Natural killer cell (primary cell): ENCODE results near the gene FBXL7. TPM values are rescaled to one million over a fixed set of nuclear protein-coding genes. Genes with fewer than 3 reads are reported as not detected.
"Not testable (repeated sequence)": the region's sequence is repeated elsewhere in the genome, so short reads cannot be mapped to it uniquely, and the experiment has no call there.

Experiments used
- ATAC-seq, 3 donors: fragments of 150-1000 bp in 2 of 3; fragments of 200-7000 bp in 1 of 3; cut with Tn5 transposase; 1 replicate in 1 of 3; 2 replicates in 2 of 3; pipeline ENCODE4 v1.10.0; 2021; ENCODE audit warnings: mild to moderate bottlenecking in 2 of 3, moderate library complexity in 2 of 3
- DNase-seq, 2 donors: peaks; one replicate each; pipeline versions ENCODE4 v3.0.0 to v3.0.0-alpha.2; 2013 to 2021; ENCODE audit warnings: mixed read lengths in 1 of 2
- H3K27ac ChIP-seq: one replicate; pipeline ENCODE4 v1.5.1; 2013; ENCODE audit warnings: mild to moderate bottlenecking, low read length
- H3K27me3 ChIP-seq: one replicate; pipeline ENCODE4 v1.6.1; 2013; ENCODE audit warnings: low read length; ENCODE audit not compliant: control insufficient read depth, insufficient read depth
- H3K36me3 ChIP-seq: one replicate; pipeline ENCODE4 v1.6.1; 2013; ENCODE audit warnings: low read length; ENCODE audit not compliant: control insufficient read depth, insufficient read depth
- H3K4me1 ChIP-seq: one replicate; pipeline ENCODE4 v1.6.1; 2013; ENCODE audit warnings: low read length; ENCODE audit not compliant: control insufficient read depth, insufficient read depth
- H3K4me3 ChIP-seq: one replicate; pipeline ENCODE4 v1.5.1; 2013; ENCODE audit warnings: low read length
- H3K9me3 ChIP-seq: one replicate; pipeline ENCODE4 v1.6.1; 2013; ENCODE audit warnings: low read length; ENCODE audit not compliant: control insufficient read depth, insufficient read depth
- H3K27ac Mint-ChIP-seq, 2 donors: one replicate each; pipeline ENCODE4 v1.8.0; 2022; ENCODE audit warnings: mild to moderate bottlenecking in 2 of 2, mixed read lengths in 2 of 2, moderate library complexity in 1 of 2
- H3K27me3 Mint-ChIP-seq, 2 donors: one replicate each; pipeline ENCODE4 v1.8.0; 2022; ENCODE audit warnings: low read depth in 2 of 2, mixed read lengths in 2 of 2
- H3K36me3 Mint-ChIP-seq: one replicate; pipeline ENCODE4 v1.8.0; 2022; ENCODE audit warnings: mixed read lengths
- H3K4me1 Mint-ChIP-seq, 2 donors: one replicate each; pipeline ENCODE4 v1.8.0; 2022; ENCODE audit warnings: mixed read lengths in 2 of 2
- H3K4me3 Mint-ChIP-seq: one replicate; pipeline ENCODE4 v1.8.0; 2022; ENCODE audit warnings: mild to moderate bottlenecking, moderate library complexity, mixed read lengths
- H3K9me3 Mint-ChIP-seq, 2 donors: one replicate each; pipeline ENCODE4 v1.8.0; 2022; ENCODE audit warnings: mixed read lengths in 2 of 2
- WGBS: methylation state at CpG from one replicate; pipeline ENCODE4 v1.1.7; 2013; ENCODE audit warnings: missing lambda C conversion rate; ENCODE audit not compliant: insufficient coverage; 5-methylcytosine and 5-hydroxymethylcytosine counted together
- intact Hi-C: fragments of 100-400 bp; cut with micrococcal nuclease; formaldehyde crosslinking; loops from one replicate; pipeline ENCODE4 v1.14.2; 2022
- total RNA-seq, 4 donors: library from RNA; stranded (reverse); fragments of 120-200 nt in 1 of 4; gene quantifications; one replicate each; pipeline versions ENCODE4 v1.2.3 to v1.2.4, GENCODE V29; 2013 to 2022
- TF ChIP-seq, protein P1 (sequence below): fragments of 200-600 bp; IDR thresholded peaks from one replicate; pipeline ENCODE4 v1.8.0; 2022; ENCODE audit warnings: antibody characterized with exemption

Gene FBXL7
- total RNA-seq, 3 donors from 2014 or later (not counting 1 experiment from before 2014, with no cell fraction given): not detected

DNA sequence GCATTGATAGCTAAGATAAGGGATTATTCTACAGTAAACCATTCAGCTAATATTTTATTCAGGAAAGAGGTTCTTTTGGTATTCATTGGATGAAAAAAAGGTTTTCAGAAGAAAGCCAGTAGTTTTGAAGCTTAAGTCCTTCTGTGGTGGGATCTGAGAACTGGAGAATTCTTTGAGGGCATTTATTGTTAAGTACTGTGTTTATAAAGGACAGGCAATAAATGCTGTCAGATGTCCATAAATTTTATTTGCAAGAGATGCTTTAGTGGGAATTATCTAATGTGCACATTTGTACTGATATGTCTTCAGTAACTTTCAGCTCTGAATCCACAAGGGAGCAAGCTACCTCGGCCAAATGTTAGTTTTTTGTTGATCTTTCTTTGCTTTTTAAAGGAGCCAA is 358.3 kb downstream of the FBXL7 start:
- Histone ChIP-seq H3K36me3 (no peaks in the 10 kb centered on the region), H3K9me3 (peaks cover 4% of the 10 kb centered on the region), H3K4me3 (no peak overlapping the region), H3K27ac (no peak overlapping the region), H3K27me3 (no peaks in the 10 kb centered on the region), H3K4me1 (no peaks in the 10 kb centered on the region)
- Mint-ChIP-seq H3K9me3 (peaks cover 5 to 12% of the 10 kb centered on the region in 2 donors), H3K27me3 (no peaks in the 10 kb centered on the region), H3K36me3 (no peaks in the 10 kb centered on the region), H3K27ac (no peak overlapping the region), H3K4me3 (no peak overlapping the region), H3K4me1 (no peaks in the 10 kb centered on the region)
- no peak for ATAC-seq
- intact Hi-C loops: no loop called here
- DNase-seq: no peak
- WGBS: 100% methylated on average over 1 of the region's 1 CpG
- TF ChIP-seq, protein P1, sequence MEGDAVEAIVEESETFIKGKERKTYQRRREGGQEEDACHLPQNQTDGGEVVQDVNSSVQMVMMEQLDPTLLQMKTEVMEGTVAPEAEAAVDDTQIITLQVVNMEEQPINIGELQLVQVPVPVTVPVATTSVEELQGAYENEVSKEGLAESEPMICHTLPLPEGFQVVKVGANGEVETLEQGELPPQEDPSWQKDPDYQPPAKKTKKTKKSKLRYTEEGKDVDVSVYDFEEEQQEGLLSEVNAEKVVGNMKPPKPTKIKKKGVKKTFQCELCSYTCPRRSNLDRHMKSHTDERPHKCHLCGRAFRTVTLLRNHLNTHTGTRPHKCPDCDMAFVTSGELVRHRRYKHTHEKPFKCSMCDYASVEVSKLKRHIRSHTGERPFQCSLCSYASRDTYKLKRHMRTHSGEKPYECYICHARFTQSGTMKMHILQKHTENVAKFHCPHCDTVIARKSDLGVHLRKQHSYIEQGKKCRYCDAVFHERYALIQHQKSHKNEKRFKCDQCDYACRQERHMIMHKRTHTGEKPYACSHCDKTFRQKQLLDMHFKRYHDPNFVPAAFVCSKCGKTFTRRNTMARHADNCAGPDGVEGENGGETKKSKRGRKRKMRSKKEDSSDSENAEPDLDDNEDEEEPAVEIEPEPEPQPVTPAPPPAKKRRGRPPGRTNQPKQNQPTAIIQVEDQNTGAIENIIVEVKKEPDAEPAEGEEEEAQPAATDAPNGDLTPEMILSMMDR: no peak

DNA sequence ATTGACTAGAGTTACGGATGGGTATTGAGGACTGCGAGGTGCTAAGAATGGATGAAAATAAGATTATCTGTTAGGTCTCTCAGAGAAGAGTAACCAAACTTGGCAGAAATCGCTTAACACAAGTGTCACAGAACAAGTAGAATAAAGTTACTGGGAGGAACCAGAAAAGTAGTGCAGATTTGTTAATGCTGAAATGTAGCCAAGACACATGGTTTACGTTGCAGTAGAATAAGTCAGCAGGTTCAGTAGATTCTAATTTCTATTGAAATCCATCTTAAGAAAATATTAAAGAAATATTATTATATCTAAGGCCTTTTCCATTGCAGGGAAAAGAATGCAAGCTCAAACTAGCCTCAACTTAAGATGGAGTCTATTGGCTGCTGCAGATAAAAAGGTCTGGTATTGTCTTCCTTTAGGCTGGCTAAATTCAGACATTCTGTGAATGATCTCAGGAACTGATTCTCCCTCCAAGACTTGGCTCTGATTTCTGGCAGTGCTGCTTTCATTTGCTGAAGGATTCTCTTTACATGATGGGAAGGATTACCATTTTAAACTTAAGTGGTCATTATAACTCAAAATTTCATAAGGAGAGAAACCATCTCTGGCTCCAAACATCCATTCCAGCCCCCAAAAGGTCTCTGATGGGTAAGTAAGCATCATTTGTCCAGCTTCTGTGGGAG is 364.7 kb downstream of the FBXL7 start:
- Mint-ChIP-seq H3K27ac (no peak overlapping the region), H3K4me3 (no peak overlapping the region), H3K4me1 (no peaks in the 10 kb centered on the region), H3K27me3 (no peaks in the 10 kb centered on the region), H3K9me3 (peaks cover 12 to 18% of the 10 kb centered on the region in 2 donors), H3K36me3 (no peaks in the 10 kb centered on the region)
- H3K36me3 ChIP-seq: no peaks in the 10 kb centered on the region
- no peaks in the 10 kb centered on the region for H3K4me1 ChIP-seq
- H3K27ac ChIP-seq: no peak overlapping the region
- no peaks in the 10 kb centered on the region for H3K27me3 ChIP-seq
- WGBS: 91% methylated on average over 3 of the region's 4 CpGs
- no peak overlapping the region for H3K4me3 ChIP-seq
- peaks cover 6% of the 10 kb centered on the region for H3K9me3 ChIP-seq
- TF ChIP-seq, protein P1: no peak
- no peak for DNase-seq
- intact Hi-C loops: no loop called here
- no peak for ATAC-seq

DNA sequence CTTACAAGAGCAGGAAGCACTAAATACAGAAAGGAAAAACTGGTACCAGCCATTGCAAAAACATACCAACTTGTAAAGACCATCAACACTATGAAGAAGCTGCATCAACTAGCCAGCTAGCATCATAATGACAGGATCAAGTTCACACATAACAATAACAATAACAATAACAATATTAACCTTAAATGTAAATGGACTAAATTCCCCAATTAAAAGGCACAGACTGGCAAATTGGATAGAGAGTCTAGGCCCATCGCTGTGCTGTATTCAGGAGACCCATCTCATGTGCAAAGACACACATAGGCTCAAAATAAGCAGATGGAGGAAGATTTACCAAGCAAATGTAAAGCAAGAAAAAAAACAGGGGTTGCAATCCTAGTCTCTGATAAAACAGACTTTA is 372.3 kb downstream of the FBXL7 start:
- H3K4me1 Mint-ChIP-seq, H3K4me1 ChIP-seq, DNase-seq, H3K4me3 Mint-ChIP-seq, H3K27ac Mint-ChIP-seq, H3K27ac ChIP-seq, H3K27me3 Mint-ChIP-seq, ATAC-seq, H3K36me3 Mint-ChIP-seq, H3K27me3 ChIP-seq, H3K4me3 ChIP-seq, H3K36me3 ChIP-seq, intact Hi-C loops: not testable (repeated sequence)
- H3K9me3 Mint-ChIP-seq: peaks cover 18 to 27% of the 10 kb centered on the region in 2 donors
- H3K9me3 ChIP-seq: peaks cover 12% of the 10 kb centered on the region
- 83% methylated on average over 1 of the region's 1 CpG for whole genome bisulfite sequencing

DNA sequence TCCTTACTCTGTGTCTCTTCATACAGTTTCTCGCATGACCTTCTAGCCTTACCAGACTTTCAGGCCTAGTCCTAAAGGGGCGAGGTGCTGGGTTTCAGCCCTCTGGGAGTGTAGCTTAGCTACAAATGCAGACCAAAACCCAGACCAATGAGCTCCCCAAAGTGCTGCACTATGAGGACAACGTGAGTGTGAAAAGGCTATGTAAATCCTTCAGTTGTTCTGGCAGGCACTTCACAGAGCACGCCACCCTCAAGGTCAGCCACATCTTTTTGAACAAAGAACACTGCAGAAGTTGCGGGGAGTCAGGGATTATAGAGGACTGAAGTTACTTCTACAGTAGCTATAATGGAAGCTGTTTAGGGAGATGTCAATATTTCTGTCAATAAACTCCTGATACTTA is 377.9 kb downstream of the FBXL7 start:
- Mint-ChIP-seq H3K4me3 (no peak overlapping the region), H3K27me3 (no peaks in the 10 kb centered on the region), H3K9me3 (peaks cover 16 to 18% of the 10 kb centered on the region in 2 donors), H3K4me1 (no peaks in the 10 kb centered on the region), H3K36me3 (peaks cover 6% of the 10 kb centered on the region), H3K27ac (no peak overlapping the region)
- H3K4me3 ChIP-seq: no peak overlapping the region
- WGBS: 71% methylated on average over 4 of the region's 5 CpGs
- ATAC-seq (no peak), DNase-seq (no peak)
- H3K27ac ChIP-seq: no peak overlapping the region
- H3K27me3 ChIP-seq: no peaks in the 10 kb centered on the region
- no peaks in the 10 kb centered on the region for H3K9me3 ChIP-seq
- H3K36me3 ChIP-seq: no peaks in the 10 kb centered on the region
- no peaks in the 10 kb centered on the region for H3K4me1 ChIP-seq
- TF ChIP-seq, protein P1: no peak
- intact Hi-C loops: no loop called here
